ENCODE results near the gene PCSK5. TPM values are rescaled to one million over a fixed set of nuclear protein-coding genes. Genes with fewer than 3 reads are reported as not detected.
A peak's percentile ranks its signal among the peaks of the same experiment; 100 is the strongest.
"Not testable (repeated sequence)": the region's sequence is repeated elsewhere in the genome, so short reads cannot be mapped to it uniquely, and the experiment has no call there.

Gene PCSK5
- total RNA-seq, 4 donors from 2014 or later: 37.7 to 53.4 (median 43.1) TPM

DNA sequence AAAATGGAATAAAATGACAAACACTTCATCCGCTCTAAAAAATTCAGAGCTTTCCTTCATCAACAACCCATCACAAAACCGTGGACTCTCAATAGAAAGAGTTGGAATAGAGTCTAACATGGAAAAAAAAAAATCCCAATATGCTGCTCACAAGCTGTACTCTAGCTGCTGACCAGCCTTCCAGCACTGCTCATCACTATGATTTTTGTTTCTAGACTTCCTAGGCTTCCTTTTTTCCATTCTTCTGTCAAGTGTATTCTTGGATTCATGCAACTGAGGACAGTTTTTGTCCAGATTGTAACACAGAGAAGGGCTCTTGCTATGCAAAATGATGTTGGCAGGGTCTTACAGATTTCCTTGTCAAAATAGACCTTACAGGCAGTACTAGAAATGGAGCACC, 469.3 kb downstream of the PCSK5 start:
- ATAC-seq (ENCODE audit: low FRiP score) (no peak), DNase-seq (ENCODE audit: low spot score) (no peak)
- TF ChIP-seq, protein P1, sequence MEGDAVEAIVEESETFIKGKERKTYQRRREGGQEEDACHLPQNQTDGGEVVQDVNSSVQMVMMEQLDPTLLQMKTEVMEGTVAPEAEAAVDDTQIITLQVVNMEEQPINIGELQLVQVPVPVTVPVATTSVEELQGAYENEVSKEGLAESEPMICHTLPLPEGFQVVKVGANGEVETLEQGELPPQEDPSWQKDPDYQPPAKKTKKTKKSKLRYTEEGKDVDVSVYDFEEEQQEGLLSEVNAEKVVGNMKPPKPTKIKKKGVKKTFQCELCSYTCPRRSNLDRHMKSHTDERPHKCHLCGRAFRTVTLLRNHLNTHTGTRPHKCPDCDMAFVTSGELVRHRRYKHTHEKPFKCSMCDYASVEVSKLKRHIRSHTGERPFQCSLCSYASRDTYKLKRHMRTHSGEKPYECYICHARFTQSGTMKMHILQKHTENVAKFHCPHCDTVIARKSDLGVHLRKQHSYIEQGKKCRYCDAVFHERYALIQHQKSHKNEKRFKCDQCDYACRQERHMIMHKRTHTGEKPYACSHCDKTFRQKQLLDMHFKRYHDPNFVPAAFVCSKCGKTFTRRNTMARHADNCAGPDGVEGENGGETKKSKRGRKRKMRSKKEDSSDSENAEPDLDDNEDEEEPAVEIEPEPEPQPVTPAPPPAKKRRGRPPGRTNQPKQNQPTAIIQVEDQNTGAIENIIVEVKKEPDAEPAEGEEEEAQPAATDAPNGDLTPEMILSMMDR (IDR thresholded peaks at IDR 0.05): no peak

- DNase-seq (ENCODE audit: low spot score); ATAC-seq (ENCODE audit: low FRiP score): not testable (repeated sequence)
Observed at GRCh38 chr9:76362332-76363031, 472.0 kb downstream of the PCSK5 start.

- TF ChIP-seq, protein P1 (IDR thresholded peaks at IDR 0.05): no peak
- DNase-seq (ENCODE audit: low spot score) (no peak), ATAC-seq (ENCODE audit: low FRiP score) (no peak)
Observed at GRCh38 chr9:76363032-76363395, 472.5 kb downstream of the PCSK5 start.

GRCh38 chr9:76365028-76365427, 474.6 kb downstream of the PCSK5 start:
- ATAC-seq (ENCODE audit: low FRiP score) (peak; percentile 78), DNase-seq (ENCODE audit: low spot score) (no peak)
- TF ChIP-seq, protein P1 (IDR thresholded peaks at IDR 0.05): no peak

DNA sequence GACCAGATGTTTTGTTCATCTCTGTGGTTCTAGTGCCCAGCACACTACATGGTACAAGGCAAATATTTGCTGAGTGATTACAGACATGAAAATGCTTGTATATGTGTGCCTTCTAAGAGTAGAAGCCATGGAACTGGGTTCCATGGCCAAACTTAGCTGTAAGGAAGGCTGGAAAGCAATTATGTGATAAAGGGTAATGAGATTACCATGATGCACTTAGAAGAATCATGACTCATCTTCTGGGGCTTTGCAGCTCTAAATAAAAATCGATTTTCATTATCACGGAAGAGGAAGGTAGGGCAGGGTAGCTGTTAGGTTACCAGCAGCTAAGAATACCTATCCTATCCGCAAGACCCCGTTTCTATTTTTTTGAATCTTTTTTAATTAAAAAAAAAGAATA, 475.8 kb downstream of the PCSK5 start:
- TF ChIP-seq, protein P1 (IDR thresholded peaks at IDR 0.05): no peak
- ATAC-seq (ENCODE audit: low FRiP score) (no peak), DNase-seq (ENCODE audit: low spot score) (no peak)

DNA sequence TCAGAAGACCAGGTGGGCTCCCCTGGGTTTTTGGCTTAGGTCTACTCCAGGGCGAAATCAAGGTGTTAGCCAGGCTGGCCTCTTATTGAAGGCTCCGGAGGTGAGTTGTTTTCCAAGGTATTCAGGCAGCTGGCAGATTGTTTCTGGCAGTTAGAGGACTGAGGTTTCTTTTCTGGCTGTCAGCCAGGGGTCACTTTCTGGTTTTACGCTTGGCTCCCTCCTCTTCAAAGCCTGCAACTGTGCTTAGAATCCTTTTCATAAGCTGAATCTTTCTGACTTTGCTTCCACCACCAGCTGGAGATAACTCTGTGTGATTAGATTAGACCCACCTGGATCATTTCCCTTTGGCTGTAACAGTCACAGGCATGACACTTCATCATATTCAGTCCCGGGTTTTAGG, 479.1 kb downstream of the PCSK5 start:
- TF ChIP-seq, protein P1 (IDR thresholded peaks at IDR 0.05): no peak
- ATAC-seq (ENCODE audit: low FRiP score) (no peak), DNase-seq (ENCODE audit: low spot score) (no peak)

DNA sequence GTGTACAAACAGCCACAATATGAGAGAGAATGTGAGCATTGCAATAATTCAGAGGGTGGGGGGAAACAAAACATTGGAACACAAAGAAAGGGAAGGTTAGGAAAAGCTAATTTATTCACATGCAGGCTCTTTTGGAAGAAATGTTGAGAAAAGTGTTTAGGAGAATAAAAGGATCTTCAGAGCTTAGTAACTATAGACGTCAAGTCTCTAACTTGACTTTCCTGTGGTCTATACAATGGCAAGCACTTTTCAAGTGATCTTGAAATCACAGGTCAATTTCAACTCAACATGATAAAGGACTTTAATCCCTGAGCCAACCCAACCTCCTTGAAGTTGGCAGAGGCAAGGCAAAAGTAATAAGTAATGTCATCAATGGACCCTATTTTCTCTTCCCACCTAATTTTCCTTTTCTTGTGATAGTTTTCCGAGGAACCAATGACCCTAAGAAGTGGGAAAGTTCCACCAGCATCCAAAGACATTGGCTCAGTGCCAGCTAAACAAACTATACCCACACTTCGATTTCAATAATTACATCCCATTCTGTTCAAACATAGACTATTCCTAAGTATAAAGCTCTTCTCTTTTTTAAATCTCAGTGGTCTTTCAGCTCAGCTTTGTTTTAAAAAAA, 480.0 kb downstream of the PCSK5 start:
- DNase-seq (ENCODE audit: low spot score) (no peak), ATAC-seq (ENCODE audit: low FRiP score) (no peak)

More for the DNA sequence above, 480.0 kb downstream of the PCSK5 start:
- TF ChIP-seq, protein P1 (IDR thresholded peaks at IDR 0.05): no peak

All from omental fat pad (tissue), 4 donors.